ENCODE data around the gene FUCA2. TPM values are rescaled to one million over a fixed set of nuclear protein-coding genes. Genes with fewer than 3 reads are reported as not detected.

Gene FUCA2
- total RNA-seq, 2 experiments from 2014 or later = 1.1 to 1.5 TPM

DNA sequence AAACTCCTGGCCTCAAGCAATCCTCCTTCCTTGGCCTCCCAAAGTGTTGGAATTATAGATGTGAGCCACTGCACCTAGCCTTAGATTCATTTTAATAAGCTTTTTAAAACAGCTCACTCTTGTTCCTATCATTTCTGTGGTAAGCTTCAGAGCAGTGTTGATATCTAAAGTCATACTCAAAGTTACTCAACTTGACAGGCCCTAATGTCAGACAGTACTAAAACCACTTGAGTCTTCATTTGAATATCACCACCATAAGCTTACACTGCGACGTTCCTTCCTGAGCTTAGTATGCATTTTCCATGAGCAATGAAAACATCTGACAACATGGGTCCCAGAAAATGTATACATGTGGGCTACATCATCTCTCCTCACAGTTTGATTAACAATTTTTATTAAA lies 6.0 kb downstream of the FUCA2 start:
- peaks cover 4% of the 10 kb centered on the region for H3K4me1 ChIP-seq (ENCODE audit: insufficient read depth, low read length)
- H3K4me3 Mint-ChIP-seq = no peak overlapping the region
- no peak overlapping the region for H3K27ac ChIP-seq (ENCODE audit: low read depth in 1 of 2, low read length in 2 of 2)
- no peaks in the 10 kb centered on the region for H3K27me3 Mint-ChIP-seq
- TF ChIP-seq, protein P1, sequence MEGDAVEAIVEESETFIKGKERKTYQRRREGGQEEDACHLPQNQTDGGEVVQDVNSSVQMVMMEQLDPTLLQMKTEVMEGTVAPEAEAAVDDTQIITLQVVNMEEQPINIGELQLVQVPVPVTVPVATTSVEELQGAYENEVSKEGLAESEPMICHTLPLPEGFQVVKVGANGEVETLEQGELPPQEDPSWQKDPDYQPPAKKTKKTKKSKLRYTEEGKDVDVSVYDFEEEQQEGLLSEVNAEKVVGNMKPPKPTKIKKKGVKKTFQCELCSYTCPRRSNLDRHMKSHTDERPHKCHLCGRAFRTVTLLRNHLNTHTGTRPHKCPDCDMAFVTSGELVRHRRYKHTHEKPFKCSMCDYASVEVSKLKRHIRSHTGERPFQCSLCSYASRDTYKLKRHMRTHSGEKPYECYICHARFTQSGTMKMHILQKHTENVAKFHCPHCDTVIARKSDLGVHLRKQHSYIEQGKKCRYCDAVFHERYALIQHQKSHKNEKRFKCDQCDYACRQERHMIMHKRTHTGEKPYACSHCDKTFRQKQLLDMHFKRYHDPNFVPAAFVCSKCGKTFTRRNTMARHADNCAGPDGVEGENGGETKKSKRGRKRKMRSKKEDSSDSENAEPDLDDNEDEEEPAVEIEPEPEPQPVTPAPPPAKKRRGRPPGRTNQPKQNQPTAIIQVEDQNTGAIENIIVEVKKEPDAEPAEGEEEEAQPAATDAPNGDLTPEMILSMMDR (IDR thresholded peaks at IDR 0.05) = no peak
- no peaks in the 10 kb centered on the region for H3K9me3 ChIP-seq (ENCODE audit: control insufficient read depth in 1 of 2, insufficient read depth in 1 of 2, low read length in 2 of 2)
- H3K4me1 Mint-ChIP-seq (ENCODE audit: low read depth) = peaks cover 3% of the 10 kb centered on the region
- H3K9me3 Mint-ChIP-seq = no peaks in the 10 kb centered on the region
- H3K4me3 ChIP-seq (ENCODE audit: low read length) = no peak overlapping the region
- ChIA-PET POLR2A (no interaction called here), CTCF (no interaction called here)
- intact Hi-C loops (cut with DNase I, micrococcal nuclease) = no loop called here
- no peaks in the 10 kb centered on the region for H3K36me3 ChIP-seq (ENCODE audit: insufficient read depth, low read length)
- DNase-seq = no peak
- no peak for ATAC-seq (ENCODE audit: poor library complexity)
- peaks cover 10% of the 10 kb centered on the region for H3K36me3 Mint-ChIP-seq (ENCODE audit: low read depth)
- no peaks in the 10 kb centered on the region for H3K27me3 ChIP-seq (ENCODE audit: control insufficient read depth in 1 of 2, insufficient read depth in 2 of 2, low read length in 2 of 2)
- no peak overlapping the region for H3K27ac Mint-ChIP-seq

DNA sequence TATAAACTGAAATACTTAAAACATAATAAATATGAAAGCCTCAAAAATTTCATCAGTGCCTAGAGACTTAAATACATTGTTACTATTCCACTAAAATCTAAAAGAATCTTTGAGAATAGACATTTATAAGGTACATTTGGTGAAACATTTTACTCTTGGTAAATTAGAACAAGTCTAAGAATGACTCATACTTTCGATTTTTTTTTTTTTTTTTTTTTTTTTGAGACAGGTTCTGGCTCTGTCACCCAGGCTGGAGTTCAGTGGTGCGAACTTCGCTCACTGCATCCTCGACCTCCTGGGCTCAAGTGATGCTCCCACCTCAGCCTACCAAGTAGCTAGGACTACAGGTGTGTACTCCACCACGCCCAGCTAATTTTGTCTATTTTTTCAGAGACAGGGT lies 6.4 kb downstream of the FUCA2 start:
- peaks cover 10% of the 10 kb centered on the region for H3K36me3 Mint-ChIP-seq (ENCODE audit: low read depth)

DNA sequence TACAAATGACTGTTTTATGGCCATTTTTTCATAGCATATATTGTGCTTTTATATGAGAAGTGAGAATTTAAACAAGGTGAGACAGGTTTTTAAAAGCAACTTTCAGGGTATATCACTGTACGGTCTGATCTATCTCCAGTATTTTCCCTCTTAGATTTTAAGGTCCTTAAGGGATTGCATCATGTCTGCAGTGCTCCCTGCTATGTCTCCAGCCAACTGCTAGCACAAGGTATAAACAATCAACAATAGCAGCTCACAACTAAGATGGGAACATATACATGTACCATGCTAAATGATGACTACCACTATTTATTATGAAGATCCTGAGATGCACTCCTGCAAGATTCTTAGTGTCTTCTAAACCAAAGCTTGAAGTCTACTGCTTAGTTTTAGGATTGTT lies 7.2 kb downstream of the FUCA2 start:
- DNase-seq (no peak), ATAC-seq (ENCODE audit: poor library complexity) (no peak)
- Histone ChIP-seq H3K27ac (ENCODE audit: low read depth in 1 of 2, low read length in 2 of 2) (no peak overlapping the region), H3K9me3 (ENCODE audit: control insufficient read depth in 1 of 2, insufficient read depth in 1 of 2, low read length in 2 of 2) (no peaks in the 10 kb centered on the region), H3K4me1 (ENCODE audit: insufficient read depth, low read length) (no peaks in the 10 kb centered on the region), H3K27me3 (ENCODE audit: control insufficient read depth in 1 of 2, insufficient read depth in 2 of 2, low read length in 2 of 2) (no peaks in the 10 kb centered on the region), H3K36me3 (ENCODE audit: insufficient read depth, low read length) (no peaks in the 10 kb centered on the region), H3K4me3 (ENCODE audit: low read length) (no peak overlapping the region)
- Mint-ChIP-seq H3K9me3 (no peaks in the 10 kb centered on the region), H3K4me1 (ENCODE audit: low read depth) (peaks cover 2% of the 10 kb centered on the region), H3K27me3 (no peaks in the 10 kb centered on the region), H3K27ac (no peak overlapping the region), H3K36me3 (ENCODE audit: low read depth) (peaks cover 10% of the 10 kb centered on the region), H3K4me3 (no peak overlapping the region)
- intact Hi-C loops (cut with DNase I, micrococcal nuclease) = no loop called here
- TF ChIP-seq, protein P1 (IDR thresholded peaks at IDR 0.05) = no peak
- ChIA-PET POLR2A (no interaction called here), CTCF (interaction anchor here (0.7 kb wide), 1 partner anchor 11 kb away, joined by 3 read pairs; no protein-coding TSS in a partner anchor)

More for the DNA sequence above, 6.4 kb downstream of the FUCA2 start:
- no peak overlapping the region for H3K27ac Mint-ChIP-seq
- H3K4me3 Mint-ChIP-seq = no peak overlapping the region
- Histone ChIP-seq H3K4me1 (ENCODE audit: insufficient read depth, low read length) (no peaks in the 10 kb centered on the region), H3K27me3 (ENCODE audit: control insufficient read depth in 1 of 2, insufficient read depth in 2 of 2, low read length in 2 of 2) (no peaks in the 10 kb centered on the region), H3K27ac (ENCODE audit: low read depth in 1 of 2, low read length in 2 of 2) (no peak overlapping the region), H3K36me3 (ENCODE audit: insufficient read depth, low read length) (no peaks in the 10 kb centered on the region), H3K4me3 (ENCODE audit: low read length) (no peak overlapping the region), H3K9me3 (ENCODE audit: control insufficient read depth in 1 of 2, insufficient read depth in 1 of 2, low read length in 2 of 2) (no peaks in the 10 kb centered on the region)
- DNase-seq (no peak), ATAC-seq (ENCODE audit: poor library complexity) (no peak)
- TF ChIP-seq, protein P1 (IDR thresholded peaks at IDR 0.05) = no peak
- intact Hi-C loops (cut with DNase I, micrococcal nuclease) = no loop called here
- H3K4me1 Mint-ChIP-seq (ENCODE audit: low read depth) = peaks cover 3% of the 10 kb centered on the region
- POLR2A ChIA-PET = no interaction called here
- H3K27me3 Mint-ChIP-seq = no peaks in the 10 kb centered on the region
- CTCF ChIA-PET = no interaction called here
- H3K9me3 Mint-ChIP-seq = no peaks in the 10 kb centered on the region

Measured in CD4-positive, alpha-beta T cell (primary cell).